GM21360 (cell line): Measurements from ENCODE around the gene GPR62.
A peak's percentile ranks its signal among the peaks of the same experiment; 100 is the strongest.

Experiments
- ATAC-seq: cut with Tn5 transposase; IDR thresholded peaks from one replicate; pipeline ENCODE4 v1.9.1; 2021; ENCODE audit warnings: mild to moderate bottlenecking, moderate library complexity; ENCODE audit not compliant: unreplicated experiment

GPR62 gene

DNA sequence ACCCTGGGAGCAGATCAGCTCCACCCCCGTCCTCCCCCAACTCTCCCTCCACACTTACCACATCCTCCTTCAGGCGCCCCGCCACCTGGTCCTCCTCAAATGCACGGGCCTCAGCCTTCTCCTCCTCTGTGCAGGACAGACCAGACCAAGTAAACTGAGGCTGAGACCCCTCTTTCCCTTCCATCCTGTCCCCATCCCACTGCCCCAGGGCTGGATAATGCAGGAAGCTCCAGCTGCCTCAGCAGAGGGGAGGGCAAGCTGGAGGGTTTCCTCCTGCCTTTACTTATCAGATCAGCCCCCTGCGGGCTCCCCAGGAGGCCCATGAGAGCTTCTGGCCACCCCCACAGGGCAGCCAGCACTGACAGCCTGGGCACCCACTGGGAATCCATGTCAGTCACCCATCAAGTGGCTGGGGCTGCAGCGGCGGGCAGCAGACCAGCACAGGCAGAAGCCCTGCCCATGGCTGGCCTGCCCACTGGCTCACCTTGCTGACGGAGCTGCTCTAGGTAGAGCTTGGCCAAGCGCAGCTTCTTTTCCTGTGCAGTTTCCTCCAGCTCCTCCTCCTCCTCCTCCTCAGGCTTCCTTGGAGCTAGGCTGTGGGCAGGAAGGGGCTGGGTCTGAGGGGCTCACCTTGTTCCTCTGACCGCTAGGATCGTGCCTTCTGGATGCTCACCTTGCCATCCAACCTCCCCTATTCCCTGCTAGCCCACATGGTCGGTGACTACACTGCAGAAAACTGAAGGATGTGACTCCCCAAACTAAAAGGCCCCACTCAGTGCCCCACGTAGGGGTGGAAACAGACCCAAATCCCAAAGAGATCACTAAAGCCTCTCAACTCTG is 17.4 kb upstream of the GPR62 start:
- no peak for ATAC-seq

DNA sequence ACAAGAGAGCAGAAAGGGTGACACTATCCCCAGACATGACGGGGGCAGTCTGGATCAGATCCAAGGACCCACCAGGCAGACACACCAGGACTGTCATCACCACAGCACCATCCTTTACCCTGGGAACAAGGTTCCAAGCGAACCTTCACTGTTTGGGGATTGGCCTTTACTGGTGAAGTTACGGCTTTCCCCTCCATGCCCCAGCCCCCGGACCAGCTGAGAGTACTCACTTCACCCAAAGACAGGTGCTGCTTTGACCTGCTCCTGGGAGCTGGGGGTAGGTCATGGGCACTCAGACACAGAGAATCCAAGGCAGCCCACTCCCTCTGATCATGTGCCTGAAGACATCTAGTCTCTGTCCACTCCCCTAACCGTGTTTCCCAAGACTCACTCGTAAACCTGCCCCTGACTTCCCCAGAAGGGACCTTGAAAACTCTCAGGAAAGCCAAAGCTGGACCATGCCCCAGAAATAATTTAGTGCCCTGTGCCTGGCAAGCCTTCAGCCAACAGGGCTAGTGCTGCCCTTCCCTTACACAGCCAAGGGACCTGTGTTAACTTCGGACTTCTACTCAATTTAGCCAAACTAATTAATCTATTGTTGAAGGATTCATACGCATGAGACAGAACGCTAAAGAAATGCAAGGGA is 16.3 kb upstream of the GPR62 start:
- ATAC-seq, result no peak

DNA sequence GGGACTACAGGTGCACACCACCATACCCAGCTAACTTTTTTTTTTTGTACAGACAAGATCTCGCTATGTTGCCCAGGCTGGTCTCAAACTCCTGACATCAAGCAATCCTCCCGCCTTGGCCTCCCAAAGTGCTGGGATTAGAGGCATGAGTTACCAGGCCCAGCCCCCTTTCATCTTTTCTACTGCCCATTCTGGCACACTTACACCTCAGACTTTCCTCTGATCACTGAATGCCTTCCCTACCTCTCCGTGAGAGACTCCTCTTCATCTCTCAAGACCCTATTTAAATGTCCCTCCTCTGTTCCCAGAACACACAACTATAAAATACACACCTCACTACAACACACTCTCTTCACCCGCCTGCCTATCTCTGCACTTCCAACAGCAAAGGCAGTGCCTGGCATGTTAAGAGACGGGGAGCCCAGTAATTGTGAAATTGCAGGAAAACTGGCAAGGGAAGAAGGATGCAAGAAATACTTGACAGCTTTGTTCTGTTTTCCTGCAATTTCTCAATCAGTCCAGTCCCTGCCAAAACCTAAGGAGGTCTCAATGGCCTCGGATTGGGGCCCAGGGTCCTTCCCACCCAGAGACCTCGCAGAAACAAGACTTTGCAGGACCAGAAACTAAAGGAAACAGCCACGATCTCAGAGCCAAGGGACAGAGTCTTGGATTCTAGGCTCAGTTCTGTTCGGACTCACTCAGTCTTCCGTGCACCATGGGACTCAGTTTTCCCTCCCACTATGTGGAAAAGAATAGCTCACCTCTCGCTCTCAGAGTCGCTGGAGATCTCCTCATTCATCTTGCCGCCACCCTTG is 14.3 kb upstream of the GPR62 start:
- no peak for ATAC-seq

DNA sequence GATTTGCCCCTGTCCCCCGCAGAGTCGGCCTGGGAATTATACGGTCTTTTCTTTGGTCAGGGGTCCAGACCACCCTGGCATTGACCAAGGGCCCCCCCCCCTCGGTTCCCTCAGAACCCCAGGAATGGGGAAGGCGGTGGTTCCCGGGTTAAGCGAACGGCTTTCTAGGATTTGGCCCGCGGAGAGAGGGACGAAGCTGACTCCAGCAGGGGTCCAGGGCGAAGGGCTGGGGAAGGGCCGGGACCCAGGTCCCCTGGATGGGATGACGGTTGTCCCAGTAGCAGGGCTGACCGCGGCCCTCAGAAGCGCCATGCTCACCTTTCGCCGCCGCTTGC is 13.8 kb upstream of the GPR62 start:
- ATAC-seq, result no peak

DNA sequence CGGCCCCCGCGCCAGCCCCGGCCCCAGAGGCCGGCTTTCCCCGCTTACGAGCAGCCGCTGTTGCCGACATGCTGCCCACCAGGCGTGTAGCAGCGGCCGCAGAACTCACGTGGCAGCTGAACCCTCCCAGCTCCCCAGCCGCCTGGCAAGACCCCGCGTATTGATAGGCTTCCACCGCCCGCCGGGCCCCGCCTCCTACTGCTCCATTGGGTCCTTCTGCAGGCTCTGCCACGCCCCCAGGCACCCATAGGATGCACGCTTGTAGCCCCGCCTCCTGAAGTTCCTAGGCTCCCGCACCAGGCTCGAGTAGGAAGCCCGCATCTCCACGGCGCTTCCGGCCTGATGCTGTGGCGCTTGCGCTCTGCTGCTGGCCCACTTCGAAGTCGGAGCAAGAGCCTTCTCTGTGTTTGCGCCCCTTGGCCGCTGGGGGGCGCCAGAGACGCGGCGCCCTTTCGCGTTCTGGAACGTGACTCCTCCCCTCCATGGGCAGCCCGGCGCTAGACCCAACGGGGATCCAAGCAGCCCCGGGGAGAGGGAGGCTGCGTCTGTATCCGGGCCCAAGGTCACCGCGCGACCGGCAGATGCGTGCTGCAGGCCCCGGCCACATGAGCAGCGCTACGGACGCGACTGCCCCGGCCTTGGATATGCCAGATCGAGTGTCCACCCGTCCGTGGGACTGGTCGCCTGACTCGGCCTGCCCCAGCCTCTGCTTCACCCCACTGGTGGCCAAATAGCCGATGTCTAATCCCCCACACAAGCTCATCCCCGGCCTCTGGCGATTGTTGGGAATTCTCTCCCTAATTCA is 13.2 kb upstream of the GPR62 start, which contains the start of the genes PARP3 and RRP9:
TSS of gene PARP3 (plus strand) at position 566 of the 805 bp plus-strand sequence. CDS start 993 bp downstream, outside the sequence.
TSS of gene RRP9 (minus strand) at position 107 of the 805 bp plus-strand sequence. CDS start at position 70, 37 bp downstream.
- ATAC-seq, result peak; percentile 88

DNA sequence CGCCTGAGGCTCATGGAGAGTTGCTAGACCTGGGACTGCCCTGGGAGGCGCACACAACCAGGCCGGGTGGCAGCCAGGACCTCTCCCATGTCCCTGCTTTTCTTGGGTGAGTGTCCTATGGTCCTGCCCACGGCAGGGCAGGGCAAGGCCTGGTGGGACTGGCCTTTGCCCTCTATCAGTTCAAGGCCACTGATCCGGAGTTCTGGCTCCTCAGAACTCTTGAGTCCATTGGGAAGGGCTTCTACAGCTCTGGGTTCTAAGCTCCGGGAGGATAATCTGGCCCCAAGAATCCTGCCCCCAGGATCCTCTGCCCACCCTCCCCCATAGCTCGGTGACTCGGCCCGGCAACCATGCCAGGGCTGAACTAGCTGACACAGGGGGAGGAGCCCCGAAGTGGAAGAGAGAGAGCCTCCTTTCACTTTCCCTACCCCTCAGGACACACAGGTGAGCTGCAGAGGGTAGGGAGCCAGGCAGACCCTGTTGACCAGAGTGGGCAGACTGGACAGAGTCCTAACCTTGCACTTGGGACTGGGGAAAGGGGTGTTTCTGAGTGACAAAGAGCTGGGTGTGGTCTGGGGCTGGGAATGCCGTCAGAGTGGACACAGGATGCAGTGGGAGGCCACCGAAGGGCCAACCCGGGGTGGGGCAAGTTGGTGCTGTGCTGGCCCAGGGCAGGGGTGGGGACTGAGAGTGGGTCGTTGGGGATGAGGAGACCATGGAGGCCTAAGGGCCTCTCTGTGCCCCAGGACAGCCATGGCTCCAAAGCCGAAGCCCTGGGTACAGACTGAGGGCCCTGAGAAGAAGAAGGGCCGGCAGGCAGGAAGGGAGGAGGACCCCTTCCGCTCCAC is 12.4 kb upstream of the GPR62 start:
- peak; percentile 28 for ATAC-seq

DNA sequence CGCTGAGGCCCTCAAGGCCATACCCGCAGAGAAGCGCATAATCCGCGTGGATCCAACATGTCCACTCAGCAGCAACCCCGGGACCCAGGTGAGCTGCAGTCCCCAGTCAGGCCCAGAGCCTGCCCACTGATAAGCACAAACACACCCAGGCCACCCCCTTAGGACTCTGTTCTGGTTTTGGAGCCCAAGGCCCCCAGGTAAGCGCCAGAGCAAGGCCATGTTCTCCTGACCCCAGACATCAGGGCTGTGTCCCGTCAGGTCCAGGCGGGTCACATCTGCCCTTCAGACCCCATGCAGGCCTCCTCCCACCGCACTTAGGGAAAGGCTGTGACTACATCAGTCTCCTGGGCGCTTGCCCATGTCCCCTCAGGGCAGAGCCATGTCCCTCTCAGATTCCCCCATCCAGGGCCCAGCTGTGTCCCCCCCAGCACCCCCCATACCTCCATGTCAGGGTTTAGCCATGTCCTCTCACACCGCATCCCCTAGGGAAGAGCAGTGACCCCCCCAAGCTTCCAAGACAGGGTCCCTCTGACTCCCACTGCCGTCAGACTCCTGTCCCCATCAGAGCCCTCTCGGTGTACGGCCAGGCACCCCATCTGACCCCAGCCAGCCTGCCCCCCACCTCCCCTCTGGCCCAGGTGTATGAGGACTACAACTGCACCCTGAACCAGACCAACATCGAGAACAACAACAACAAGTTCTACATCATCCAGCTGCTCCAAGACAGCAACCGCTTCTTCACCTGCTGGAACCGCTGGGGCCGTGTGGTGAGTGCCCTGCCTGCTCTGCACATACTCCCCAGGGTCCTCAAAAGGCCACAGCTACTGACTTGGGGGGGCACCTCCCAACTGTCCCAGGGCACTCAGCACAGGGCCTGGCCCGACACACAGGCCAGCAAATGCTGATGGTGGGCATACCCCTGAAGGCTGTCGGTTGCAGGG is 11.5 kb upstream of the GPR62 start:
- no peak for ATAC-seq

DNA sequence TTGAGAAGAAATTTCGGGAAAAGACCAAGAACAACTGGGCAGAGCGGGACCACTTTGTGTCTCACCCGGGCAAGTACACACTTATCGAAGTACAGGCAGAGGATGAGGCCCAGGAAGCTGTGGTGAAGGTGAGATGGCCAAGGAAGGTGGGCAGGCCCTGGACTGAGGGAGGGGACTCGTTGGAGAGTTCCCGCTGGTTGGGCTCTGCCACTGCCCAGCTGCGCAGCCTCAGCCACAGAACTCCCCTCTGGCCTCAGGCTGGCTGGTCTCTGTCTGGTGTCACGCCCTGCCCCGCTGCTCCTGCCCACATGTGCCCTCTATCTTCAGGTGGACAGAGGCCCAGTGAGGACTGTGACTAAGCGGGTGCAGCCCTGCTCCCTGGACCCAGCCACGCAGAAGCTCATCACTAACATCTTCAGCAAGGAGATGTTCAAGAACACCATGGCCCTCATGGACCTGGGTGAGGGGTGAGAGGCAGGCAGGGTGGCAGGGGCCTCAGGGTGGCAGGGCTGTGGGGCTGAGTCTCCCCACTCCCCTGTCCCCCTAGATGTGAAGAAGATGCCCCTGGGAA is 10.6 kb upstream of the GPR62 start:
- no peak for ATAC-seq

DNA sequence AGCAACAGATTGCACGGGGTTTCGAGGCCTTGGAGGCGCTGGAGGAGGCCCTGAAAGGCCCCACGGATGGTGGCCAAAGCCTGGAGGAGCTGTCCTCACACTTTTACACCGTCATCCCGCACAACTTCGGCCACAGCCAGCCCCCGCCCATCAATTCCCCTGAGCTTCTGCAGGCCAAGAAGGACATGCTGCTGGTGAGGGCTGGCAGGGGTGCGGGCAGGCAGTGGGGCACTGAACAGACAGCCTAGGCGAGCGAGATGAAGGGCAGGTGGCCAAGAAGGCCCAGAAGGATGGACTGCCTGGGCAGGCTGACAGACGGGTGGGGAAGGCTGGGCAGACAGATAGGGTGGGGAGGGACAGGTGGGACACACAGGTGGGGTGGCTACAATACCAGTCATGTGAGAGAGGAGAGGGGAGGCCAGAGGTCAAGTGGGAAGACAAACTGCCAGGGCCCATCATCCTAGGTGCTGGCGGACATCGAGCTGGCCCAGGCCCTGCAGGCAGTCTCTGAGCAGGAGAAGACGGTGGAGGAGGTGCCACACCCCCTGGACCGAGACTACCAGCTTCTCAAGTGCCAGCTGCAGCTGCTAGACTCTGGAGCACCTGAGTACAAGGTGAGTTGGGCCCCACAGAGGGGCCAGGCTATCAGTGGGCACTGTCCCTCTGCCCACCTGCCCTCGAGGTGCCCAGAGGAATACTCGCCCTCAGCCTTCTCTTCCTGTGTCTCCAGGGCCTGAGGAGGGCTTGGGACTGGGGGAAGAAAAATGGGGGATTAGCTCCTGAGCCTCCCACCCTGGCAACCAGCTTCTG is 9.9 kb upstream of the GPR62 start:
- no peak for ATAC-seq

DNA sequence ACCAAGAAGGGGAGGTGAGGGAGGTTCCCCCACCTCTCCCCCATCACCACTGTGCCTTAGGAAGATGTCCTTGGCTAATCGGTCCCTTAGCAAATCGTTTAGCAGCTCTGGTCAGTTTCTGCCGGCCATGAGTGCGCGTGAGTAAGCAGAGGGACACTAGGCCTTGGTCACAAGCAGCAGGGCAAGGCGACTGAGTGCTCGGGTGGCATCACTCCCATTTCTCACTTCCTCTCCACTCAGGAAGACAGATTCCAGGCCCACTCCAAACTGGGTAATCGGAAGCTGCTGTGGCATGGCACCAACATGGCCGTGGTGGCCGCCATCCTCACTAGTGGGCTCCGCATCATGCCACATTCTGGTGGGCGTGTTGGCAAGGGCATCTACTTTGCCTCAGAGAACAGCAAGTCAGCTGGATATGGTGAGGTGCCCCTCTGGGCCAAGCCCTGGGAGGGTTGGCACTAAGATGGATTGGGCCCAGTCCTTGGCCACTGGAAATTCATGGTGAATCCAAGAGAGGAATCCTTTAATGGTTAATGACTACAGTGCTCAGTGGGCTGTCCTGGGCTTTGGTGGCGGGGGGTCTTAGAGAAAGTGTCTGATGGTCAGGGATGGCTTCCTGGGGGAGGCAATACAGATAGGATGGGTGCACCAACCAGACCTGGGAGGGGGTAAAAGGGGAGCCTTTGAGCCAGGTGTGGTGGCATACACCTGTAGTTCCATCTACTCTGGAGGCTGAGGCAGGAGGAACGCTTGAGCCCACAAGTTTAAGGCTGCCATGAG is 9.1 kb upstream of the GPR62 start:
- no peak for ATAC-seq

DNA sequence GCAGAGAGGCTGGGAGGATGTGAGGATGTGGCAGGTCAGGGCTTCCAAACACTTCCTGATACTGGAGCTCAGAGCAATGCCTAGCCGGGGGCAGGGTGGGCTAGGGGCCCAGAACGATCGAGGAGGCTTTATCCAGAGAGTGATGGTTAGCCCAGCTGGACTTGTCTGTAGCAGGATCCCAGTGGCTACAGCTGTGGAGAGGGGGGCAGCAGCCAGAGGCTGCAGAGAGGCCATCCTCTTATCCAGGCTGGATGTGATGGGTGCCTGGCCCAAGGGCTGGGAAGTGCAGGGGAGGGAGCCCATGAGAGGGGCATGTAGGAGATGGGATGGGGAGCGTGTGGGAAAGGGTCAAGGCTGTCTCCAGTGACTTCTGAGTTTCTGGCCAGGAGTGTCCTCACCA is 8.4 kb upstream of the GPR62 start:
- ATAC-seq, result no peak

DNA sequence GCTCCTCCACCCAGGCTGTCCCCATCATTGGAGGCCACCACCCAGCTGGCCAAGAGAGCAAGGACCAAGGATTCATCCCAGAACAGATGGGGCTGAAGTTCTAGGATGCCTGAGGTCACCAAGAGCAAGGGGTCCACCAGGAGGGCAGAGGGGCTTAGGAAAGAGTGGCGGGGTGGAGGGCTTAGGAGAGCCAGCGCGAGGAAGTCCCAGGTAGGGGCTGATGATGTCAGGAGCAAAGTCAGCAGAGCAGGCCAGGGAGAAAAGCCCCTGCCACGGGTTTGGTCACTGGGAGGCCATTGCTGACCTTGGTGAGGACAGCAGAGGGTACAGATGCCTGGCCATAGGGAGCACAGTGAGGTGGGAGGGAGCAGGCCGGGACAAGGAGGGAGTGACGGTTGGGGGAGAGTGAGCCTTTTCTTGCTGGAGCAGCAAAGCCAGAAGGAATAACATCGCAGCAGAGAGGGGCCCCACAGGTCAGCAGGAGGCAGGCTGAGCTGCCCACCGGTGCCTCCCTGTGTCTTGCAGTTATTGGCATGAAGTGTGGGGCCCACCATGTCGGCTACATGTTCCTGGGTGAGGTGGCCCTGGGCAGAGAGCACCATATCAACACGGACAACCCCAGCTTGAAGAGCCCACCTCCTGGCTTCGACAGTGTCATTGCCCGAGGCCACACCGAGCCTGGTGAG is 7.8 kb upstream of the GPR62 start:
- no peak for ATAC-seq

DNA sequence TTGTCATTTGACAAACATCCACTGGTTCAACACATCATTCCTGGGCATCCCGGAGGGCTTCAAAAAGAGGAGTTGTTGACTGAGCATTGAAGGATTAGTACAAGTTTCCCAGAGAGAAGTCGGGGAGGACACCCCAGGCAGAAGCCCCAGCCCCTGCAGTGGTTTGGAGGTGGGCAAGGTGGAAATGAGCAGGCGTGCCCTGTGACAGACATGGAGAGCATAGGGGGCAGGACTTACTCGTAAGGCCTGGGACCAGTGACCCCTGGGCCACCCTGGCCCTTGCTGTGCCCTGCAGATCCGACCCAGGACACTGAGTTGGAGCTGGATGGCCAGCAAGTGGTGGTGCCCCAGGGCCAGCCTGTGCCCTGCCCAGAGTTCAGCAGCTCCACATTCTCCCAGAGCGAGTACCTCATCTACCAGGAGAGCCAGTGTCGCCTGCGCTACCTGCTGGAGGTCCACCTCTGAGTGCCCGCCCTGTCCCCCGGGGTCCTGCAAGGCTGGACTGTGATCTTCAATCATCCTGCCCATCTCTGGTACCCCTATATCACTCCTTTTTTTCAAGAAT is 7.1 kb upstream of the GPR62 start:
- ATAC-seq, result no peak

DNA sequence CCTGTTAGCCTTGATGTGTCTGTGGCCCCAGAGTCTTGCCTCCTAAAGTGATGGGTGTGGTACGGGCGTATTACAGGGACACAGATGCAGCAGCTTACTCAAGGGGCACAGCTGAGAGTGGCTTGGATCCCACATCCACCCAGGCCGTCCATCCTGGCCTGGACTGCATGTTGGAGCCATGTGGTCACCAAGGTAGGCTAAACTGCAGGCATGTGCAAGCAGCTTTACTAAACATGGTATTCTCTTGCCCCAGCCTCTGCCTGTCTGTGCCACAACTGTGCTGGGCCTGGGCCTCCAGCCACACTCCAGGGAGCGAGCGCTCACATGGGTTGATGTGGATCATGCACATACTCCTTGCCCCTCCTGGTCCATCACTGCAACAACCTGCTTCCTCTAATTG is 6.1 kb upstream of the GPR62 start:
- ATAC-seq, result no peak

DNA sequence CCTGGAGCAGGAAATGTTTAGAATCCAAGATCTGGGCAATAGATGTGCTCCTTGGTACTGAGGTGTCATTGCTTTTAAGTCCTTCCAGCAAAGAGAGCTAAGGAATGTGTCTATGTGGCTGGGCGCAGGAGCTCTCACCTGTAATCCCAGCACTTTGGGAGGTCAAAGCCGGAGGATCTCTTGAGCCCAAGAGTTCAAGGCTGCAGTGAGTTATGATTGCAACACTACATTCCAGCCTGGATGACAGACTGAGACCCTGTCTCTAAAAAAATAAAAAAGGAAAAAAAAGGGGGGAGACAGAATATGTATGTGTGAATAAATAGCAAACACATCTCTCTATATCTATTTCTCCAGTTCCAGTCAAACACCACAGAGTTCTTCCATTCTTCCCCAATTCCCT is 4.3 kb upstream of the GPR62 start:
- no peak for ATAC-seq

DNA sequence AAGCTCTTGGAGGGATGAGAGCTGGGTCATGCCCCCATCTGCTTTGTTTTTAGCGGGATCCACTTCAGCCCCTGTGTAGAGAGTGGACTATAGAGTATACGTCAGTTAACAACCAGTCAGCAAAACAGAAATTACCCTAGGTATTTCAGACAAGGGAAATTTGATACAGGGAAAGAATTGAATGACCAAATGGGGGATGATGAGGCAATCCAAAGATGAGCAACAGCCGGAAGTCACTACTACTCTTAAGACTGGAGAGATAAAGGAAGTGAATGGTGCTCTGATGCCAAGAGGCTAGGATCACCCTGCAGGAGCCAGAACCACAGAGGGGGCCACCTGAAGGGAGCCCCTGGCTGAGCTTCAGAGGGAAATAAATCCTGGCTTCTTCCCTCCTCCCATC is 1.7 kb upstream of the GPR62 start:
- no peak for ATAC-seq
